HAP-1 (cell line): Measurements from ENCODE around the gene AP1S1.

Experiments
- DNase-seq, 2 experiments: peaks; one replicate each; pipeline ENCODE4 v3.0.0-alpha.2; 2016 to 2020; ENCODE audit warnings: low spot score in 2 of 2
- H3K27me3 ChIP-seq: fragments of 250-450 bp; sonication (Bioruptor Pico); 2 replicates; pipeline ENCODE4 v1.5.1; 2020; ENCODE audit warnings: low read depth, mild to moderate bottlenecking, moderate library complexity
- H3K36me3 ChIP-seq: fragments of 250-450 bp; sonication (Bioruptor Pico); replicated peaks from 2 replicates; pipeline ENCODE4 v1.5.1; 2020; ENCODE audit warnings: mild to moderate bottlenecking
- H3K4me1 ChIP-seq: fragments of 250-450 bp; sonication (Bioruptor Pico); 2 replicates; pipeline ENCODE4 v1.5.1; 2020; ENCODE audit warnings: mild to moderate bottlenecking
- H3K4me3 ChIP-seq: fragments of 250-450 bp; sonication (Bioruptor Pico); 2 replicates; pipeline ENCODE4 v1.5.1; 2020; ENCODE audit warnings: mild to moderate bottlenecking, moderate library complexity
- H3K9me3 ChIP-seq: fragments of 250-450 bp; sonication (Bioruptor Pico); 2 replicates; pipeline ENCODE4 v1.5.1; 2020; ENCODE audit warnings: mild to moderate bottlenecking, moderate library complexity
- in situ Hi-C: fragments of 300-500 bp; cut with MboI; formaldehyde crosslinking; loops from 3 replicates; pipeline ENCODE4 v1.14.3; 2020; ENCODE audit warnings: low sequenced_read_pairs, inconsistent platforms, mixed read lengths

AP1S1 gene

DNA sequence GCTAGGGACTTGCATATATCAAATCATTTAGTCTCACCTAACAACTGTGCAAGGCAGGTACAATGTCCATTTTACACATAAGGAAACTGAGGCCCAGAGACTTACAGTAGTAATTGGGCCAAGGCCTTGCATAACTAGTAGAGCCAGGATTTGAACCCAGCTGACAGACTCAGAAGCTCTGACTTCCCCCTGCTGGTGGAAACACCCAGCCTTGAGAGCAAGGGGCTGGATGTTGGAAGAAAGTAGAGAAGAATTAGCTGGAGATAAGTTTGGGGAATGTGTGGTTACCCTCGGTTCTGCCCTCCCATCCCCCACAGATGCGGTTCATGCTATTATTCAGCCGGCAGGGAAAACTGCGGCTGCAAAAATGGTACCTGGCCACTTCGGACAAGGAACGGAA is 2.0 kb downstream of the AP1S1 start:
- in situ Hi-C loops, result no loop called here
- no peak for DNase-seq
- Histone ChIP-seq H3K27me3 (no peaks in the 10 kb centered on the region), H3K36me3 (no peaks in the 10 kb centered on the region), H3K9me3 (no peaks in the 10 kb centered on the region), H3K4me1 (no peaks in the 10 kb centered on the region), H3K4me3 (no peak overlapping the region)

GRCh38 chr7:101156866-101157589 is 2.8 kb downstream of the AP1S1 start:
- in situ Hi-C loops, result no loop called here
- no peaks in the 10 kb centered on the region for H3K9me3 ChIP-seq
- no peaks in the 10 kb centered on the region for H3K27me3 ChIP-seq
- no peak for DNase-seq
- no peak overlapping the region for H3K4me3 ChIP-seq
- H3K4me1 ChIP-seq, result no peaks in the 10 kb centered on the region
- H3K36me3 ChIP-seq, result no peaks in the 10 kb centered on the region

GRCh38 chr7:101159696-101160674 is 5.7 kb downstream of the AP1S1 start:
- H3K27me3 ChIP-seq, result peaks cover 12% of the 10 kb centered on the region
- no peaks in the 10 kb centered on the region for H3K9me3 ChIP-seq
- DNase-seq, result no peak
- H3K4me1 ChIP-seq, result peaks cover under 1% of the 10 kb centered on the region
- H3K36me3 ChIP-seq, result no peaks in the 10 kb centered on the region
- in situ Hi-C loops, result no loop called here
- H3K4me3 ChIP-seq, result no peak overlapping the region

DNA sequence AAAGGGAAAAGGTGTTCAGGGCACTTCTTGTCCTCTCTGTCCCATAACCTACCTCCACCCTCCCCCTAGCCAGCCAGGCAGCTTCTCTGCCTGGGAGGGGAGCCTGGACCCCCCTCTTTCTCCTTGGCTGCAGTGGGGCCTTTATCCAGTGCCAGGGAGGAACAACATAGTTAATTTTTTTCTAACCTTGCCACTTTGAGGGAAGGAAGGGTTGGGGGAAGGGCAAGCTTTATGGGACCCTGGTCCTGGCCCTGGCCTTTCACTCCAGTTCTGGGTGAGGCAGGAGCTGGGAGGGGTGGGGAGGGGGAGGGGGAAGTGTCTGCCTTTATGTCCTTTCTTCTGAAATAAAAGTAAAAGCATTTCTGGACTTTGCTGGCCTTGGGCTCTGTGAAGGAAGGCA is 6.6 kb downstream of the AP1S1 start:
- no peak for DNase-seq
- Histone ChIP-seq H3K9me3 (no peaks in the 10 kb centered on the region), H3K27me3 (peaks cover 17% of the 10 kb centered on the region), H3K4me1 (peaks cover 5% of the 10 kb centered on the region), H3K4me3 (no peak overlapping the region), H3K36me3 (no peaks in the 10 kb centered on the region)
- in situ Hi-C loops, result no loop called here

DNA sequence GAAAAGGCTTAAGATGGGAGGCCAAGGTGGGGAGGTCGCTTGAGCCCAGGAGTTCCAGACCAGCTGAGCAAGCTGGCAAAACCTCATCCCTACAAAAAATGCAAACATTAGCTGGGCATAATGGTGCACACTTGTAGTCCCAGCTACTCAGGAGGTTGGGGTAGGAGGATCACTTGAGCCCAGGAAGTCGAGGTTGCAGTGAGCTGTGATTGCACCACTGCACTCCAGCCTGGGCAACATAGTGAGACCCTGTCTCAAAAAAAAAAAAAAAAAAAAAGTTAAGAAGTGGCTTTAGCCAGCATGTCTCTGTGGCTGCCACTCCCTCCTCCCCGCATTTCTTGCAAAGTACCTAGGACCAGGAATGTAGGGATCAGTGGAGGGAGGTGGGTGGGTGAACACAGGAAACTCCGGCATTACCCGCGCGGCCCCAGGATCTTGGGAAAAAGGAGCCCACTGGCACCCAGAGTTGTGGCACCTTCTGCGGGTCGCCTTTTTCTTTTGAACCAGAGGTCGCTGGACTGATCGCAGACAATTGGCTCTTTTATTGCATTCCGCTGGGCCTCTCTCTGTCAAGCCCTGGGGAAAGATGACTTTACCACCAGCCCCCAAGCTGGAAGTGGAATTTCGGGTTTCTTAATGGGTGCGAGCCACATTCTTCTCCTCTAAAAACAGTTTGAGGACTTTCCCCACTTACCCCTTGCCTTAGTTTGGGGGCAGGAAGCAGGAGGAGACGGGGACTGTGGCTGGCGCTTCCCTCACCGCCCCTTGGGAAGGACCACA is 7.6 kb downstream of the AP1S1 start:
- H3K4me1 ChIP-seq, result peaks cover 7% of the 10 kb centered on the region
- in situ Hi-C loops, result no loop called here
- no peak for DNase-seq
- peaks cover 22% of the 10 kb centered on the region for H3K27me3 ChIP-seq
- no peaks in the 10 kb centered on the region for H3K36me3 ChIP-seq
- no peaks in the 10 kb centered on the region for H3K9me3 ChIP-seq
- no peak overlapping the region for H3K4me3 ChIP-seq

- Histone ChIP-seq H3K27me3 (peaks cover 31% of the 10 kb centered on the region), H3K9me3 (no peaks in the 10 kb centered on the region), H3K36me3 (no peaks in the 10 kb centered on the region), H3K4me1 (peaks cover 7% of the 10 kb centered on the region), H3K4me3 (peak overlapping the region; percentile 36)
- in situ Hi-C loops, result no loop called here
- DNase-seq, result peak; percentile 62 to 74
These were observed 8.4 kb downstream of the AP1S1 start for GRCh38 chr7:101162551-101163278.

DNA sequence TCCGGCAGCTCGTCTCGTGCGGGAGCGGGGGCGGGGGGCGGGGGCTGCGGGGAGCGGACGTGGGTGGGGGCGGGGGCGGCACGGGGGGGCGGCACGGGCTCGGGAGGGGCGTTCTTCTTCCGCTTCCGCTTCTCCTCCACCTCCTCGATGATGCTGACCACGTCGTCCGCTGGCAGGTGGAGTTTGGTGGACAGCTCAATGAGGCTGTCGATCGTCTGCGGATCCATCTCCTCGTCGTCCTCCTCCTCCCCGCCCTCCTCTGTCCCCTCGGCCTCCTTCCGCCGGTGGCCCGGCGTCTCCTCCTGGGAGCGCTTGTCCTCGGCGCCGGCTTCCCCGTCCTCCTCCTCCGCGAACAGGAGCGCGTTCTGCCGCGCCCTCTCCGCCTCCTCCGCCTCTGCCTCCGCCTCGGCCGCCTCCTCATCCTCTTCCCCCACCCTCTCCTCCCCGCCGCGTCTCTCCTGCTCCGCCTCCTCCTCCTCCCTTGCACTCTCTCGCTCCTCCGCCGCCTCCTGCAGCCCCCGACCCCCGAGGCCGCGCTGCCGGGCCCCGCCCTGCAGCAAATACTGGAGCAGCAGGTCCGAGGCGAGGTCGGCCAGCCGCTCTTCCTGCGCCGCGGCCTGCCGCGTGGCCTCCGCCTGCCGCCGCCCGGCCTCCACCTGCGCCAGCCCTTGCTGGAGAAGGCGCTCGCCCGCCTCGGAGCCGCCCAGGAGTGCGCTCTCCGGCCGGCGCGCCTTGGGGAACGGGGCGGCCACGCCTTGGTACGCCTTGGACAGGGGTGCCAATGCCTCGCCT is 9.2 kb downstream of the AP1S1 start:
- in situ Hi-C loops, result no loop called here
- H3K36me3 ChIP-seq, result no peaks in the 10 kb centered on the region
- peaks cover 7% of the 10 kb centered on the region for H3K4me1 ChIP-seq
- no peaks in the 10 kb centered on the region for H3K9me3 ChIP-seq
- peak overlapping the region; percentile 36 for H3K4me3 ChIP-seq
- DNase-seq, result peak; percentile 37 to 68
- peaks cover 37% of the 10 kb centered on the region for H3K27me3 ChIP-seq

- peak overlapping the region; percentile 36 for H3K4me3 ChIP-seq
These were observed 10.0 kb downstream of the AP1S1 start for GRCh38 chr7:101164071-101164840.

GRCh38 chr7:101165075-101165957 is 11.0 kb downstream of the AP1S1 start, which contains the start of gene VGF:
VGF (minus strand) TSS chr7:101165569; CDS start chr7:101164843, 726 bp downstream.
- Histone ChIP-seq H3K4me3 (peak within 1 kb of the TSS; percentile 36), H3K9me3 (no peaks in the 10 kb centered on the region), H3K4me1 (peaks cover 13% of the 10 kb centered on the region), H3K36me3 (no peaks in the 10 kb centered on the region), H3K27me3 (peaks cover 55% of the 10 kb centered on the region)
- in situ Hi-C loops, result no loop called here
- DNase-seq, result peak; percentile 87 to 96

More at GRCh38 chr7:101164071-101164840, 10.0 kb downstream of the AP1S1 start:
- peak; percentile 40 to 77 for DNase-seq
- H3K4me1 ChIP-seq, result peaks cover 8% of the 10 kb centered on the region
- H3K36me3 ChIP-seq, result no peaks in the 10 kb centered on the region
- no peaks in the 10 kb centered on the region for H3K9me3 ChIP-seq
- in situ Hi-C loops, result no loop called here
- H3K27me3 ChIP-seq, result peaks cover 44% of the 10 kb centered on the region

- no peaks in the 10 kb centered on the region for H3K9me3 ChIP-seq
- H3K27me3 ChIP-seq, result peaks cover 63% of the 10 kb centered on the region
- in situ Hi-C loops, result no loop called here
- H3K4me3 ChIP-seq, result peak overlapping the region; percentile 26
- peak in 1 of 2 experiments; percentile 29 for DNase-seq
- peaks cover 13% of the 10 kb centered on the region for H3K4me1 ChIP-seq
- H3K36me3 ChIP-seq, result no peaks in the 10 kb centered on the region
These were observed 11.8 kb downstream of the AP1S1 start for GRCh38 chr7:101165958-101166647.

- Histone ChIP-seq H3K4me3 (no peak overlapping the region), H3K9me3 (no peaks in the 10 kb centered on the region), H3K27me3 (peaks cover 68% of the 10 kb centered on the region), H3K36me3 (no peaks in the 10 kb centered on the region), H3K4me1 (peaks cover 13% of the 10 kb centered on the region)
- in situ Hi-C loops, result no loop called here
- no peak for DNase-seq
These were observed 12.3 kb downstream of the AP1S1 start for GRCh38 chr7:101166648-101166908.
